T-cell (primary cell): Measurements from ENCODE around the gene APOL6. TPM values are rescaled to one million over a fixed set of nuclear protein-coding genes. Genes with fewer than 3 reads are reported as not detected.

Experiments
- ATAC-seq, 4 experiments: fragments of 200-7000 bp in 3 of 4; fragments of 150-1000 bp in 1 of 4; cut with Tn5 transposase; replicated peaks in 1 of 4; 1 replicate in 3 of 4; 2 replicates in 1 of 4; pipeline ENCODE4 v1.10.0; 2021; ENCODE audit warnings: moderate library complexity in 3 of 4, mild to moderate bottlenecking in 2 of 4, moderate number of reproducible peaks in 1 of 4
- CTCF ChIA-PET, 2 donors: fragments of 300-600 bp; sonication (Branson Sonifier 250); formaldehyde crosslinking; loops; one replicate each; lab custom pipeline; 2022; ENCODE audit warnings: antibody characterized with exemption in 2 of 2; lab: Charles Lee
- POLR2A ChIA-PET, 2 donors: fragments of 300-600 bp; sonication (Branson Sonifier 250); formaldehyde crosslinking; loops; one replicate each; lab custom pipeline; 2022; ENCODE audit warnings: antibody characterized with exemption in 2 of 2; lab: Charles Lee
- DNase-seq, 35 experiments: peaks; one replicate each; pipeline versions ENCODE4 v3.0.0 to v3.0.0-alpha.2; 2013 to 2023
- H3K27ac ChIP-seq: one replicate; pipeline ENCODE4 v1.5.1; 2013; ENCODE audit warnings: low read length
- H3K27me3 ChIP-seq, 2 experiments: replicated peaks in 1 of 2; 1 replicate in 1 of 2; 2 replicates in 1 of 2; pipeline versions ENCODE4 v1.6.1 to v1.7.0; 2013; ENCODE audit warnings: low read length in 1 of 2, mixed read lengths in 1 of 2; ENCODE audit not compliant: control insufficient read depth in 2 of 2, insufficient read depth in 2 of 2; ENCODE audit errors: extremely low read depth in 1 of 2
- H3K36me3 ChIP-seq, 2 donors: 1 replicate in 1 of 2; 2 replicates in 1 of 2; pipeline versions ENCODE4 v1.6.1 to v1.7.0; 2013; ENCODE audit warnings: low read length in 1 of 2; ENCODE audit not compliant: control insufficient read depth in 2 of 2, insufficient read depth in 1 of 2; ENCODE audit errors: extremely low read depth in 1 of 2
- H3K4me1 ChIP-seq, 2 experiments: 1 replicate in 1 of 2; 2 replicates in 1 of 2; pipeline versions ENCODE4 v1.6.1 to v1.7.0; 2013; ENCODE audit warnings: low read length in 2 of 2, mixed read lengths in 1 of 2; ENCODE audit not compliant: insufficient read depth in 2 of 2, control insufficient read depth in 1 of 2; ENCODE audit errors: extremely low read depth in 1 of 2
- H3K4me3 ChIP-seq, 2 donors: 1 replicate in 1 of 2; 2 replicates in 1 of 2; pipeline versions ENCODE4 v1.5.1 to v1.7.0; 2013; ENCODE audit warnings: mild to moderate bottlenecking in 2 of 2, low read length in 1 of 2, moderate library complexity in 1 of 2; ENCODE audit not compliant: control insufficient read depth in 1 of 2; ENCODE audit errors: extremely low read depth in 1 of 2
- H3K9me3 ChIP-seq: 2 replicates; pipeline ENCODE4 v1.7.0; 2013
- H3K27ac Mint-ChIP-seq, 2 donors: one replicate each; pipeline ENCODE4 v1.8.0; 2020 to 2021; ENCODE audit warnings: mild to moderate bottlenecking in 2 of 2, mixed read lengths in 2 of 2
- H3K27me3 Mint-ChIP-seq, 2 donors: one replicate each; pipeline ENCODE4 v1.8.0; 2021 to 2022; ENCODE audit warnings: mixed read lengths in 2 of 2
- H3K36me3 Mint-ChIP-seq: one replicate; pipeline ENCODE4 v1.8.0; 2021; ENCODE audit warnings: mixed read lengths
- H3K4me1 Mint-ChIP-seq, 3 donors: one replicate each; pipeline ENCODE4 v1.8.0; 2020 to 2022; ENCODE audit warnings: mixed read lengths in 3 of 3, mild to moderate bottlenecking in 1 of 3
- H3K4me3 Mint-ChIP-seq, 3 donors: one replicate each; pipeline ENCODE4 v1.8.0; 2020 to 2022; ENCODE audit warnings: mild to moderate bottlenecking in 3 of 3, mixed read lengths in 3 of 3, moderate library complexity in 3 of 3
- H3K9me3 Mint-ChIP-seq, 3 donors: one replicate each; pipeline ENCODE4 v1.8.0; 2020 to 2022; ENCODE audit warnings: mixed read lengths in 3 of 3
- WGBS: methylation state at CpG from one replicate; pipeline ENCODE4 v1.1.5; 2013; ENCODE audit warnings: missing lambda C conversion rate; ENCODE audit not compliant: insufficient coverage; 5-methylcytosine and 5-hydroxymethylcytosine counted together
- total RNA-seq, 35 experiments: library from RNA in 6 of 35; stranded (reverse) in 6 of 35; fragments of 120-200 nt in 1 of 35; gene quantifications; one replicate each; pipeline versions ENCODE4 v1.2.1 to v1.2.4 and lab custom pipeline; 2013 to 2026

APOL6 gene
- total RNA-seq, 5 donors from 2014 or later (not counting 1 experiment from before 2014, with no cell fraction given): 47.5 to 55.7 (median 52.3) TPM

- no peak overlapping the region for H3K27ac Mint-ChIP-seq
- no peaks in the 10 kb centered on the region for H3K36me3 ChIP-seq
- peaks cover 0 to 5% (median 4%) of the 10 kb centered on the region in 3 donors for H3K4me1 Mint-ChIP-seq
Observed at GRCh38 chr22:35609761-35610160, 38.5 kb upstream of the APOL6 start.

GRCh38 chr22:35610741-35611140, 37.5 kb upstream of the APOL6 start:
- Mint-ChIP-seq H3K27ac (no peak overlapping the region), H3K36me3 (no peaks in the 10 kb centered on the region), H3K27me3 (peaks cover 21 to 26% of the 10 kb centered on the region in 2 donors), H3K4me1 (peaks cover 0 to 9% (median 4%) of the 10 kb centered on the region in 3 donors), H3K9me3 (no peaks in the 10 kb centered on the region), H3K4me3 (no peak overlapping the region)
- H3K4me3 ChIP-seq: no peak overlapping the region
- 74% methylated on average over 10 of the region's 10 CpGs for WGBS
- ChIA-PET CTCF (no interaction called here), POLR2A (no interaction called here)
- peaks cover 0 to 43% of the 10 kb centered on the region in 2 experiments for H3K27me3 ChIP-seq
- H3K4me1 ChIP-seq: peaks cover 0 to 8% of the 10 kb centered on the region in 2 experiments
- no peak for DNase-seq
- no peaks in the 10 kb centered on the region for H3K36me3 ChIP-seq
- ATAC-seq: no peak
- no peak overlapping the region for H3K27ac ChIP-seq
- H3K9me3 ChIP-seq: no peaks in the 10 kb centered on the region

More at GRCh38 chr22:35609761-35610160, 38.5 kb upstream of the APOL6 start:
- peaks cover 0 to 46% of the 10 kb centered on the region in 2 experiments for H3K27me3 ChIP-seq
- peaks cover 0 to 5% of the 10 kb centered on the region in 2 experiments for H3K4me1 ChIP-seq
- CTCF ChIA-PET: no interaction called here
- 17% methylated on average over 2 of the region's 4 CpGs for WGBS
- H3K4me3 ChIP-seq: no peak overlapping the region
- Mint-ChIP-seq H3K9me3 (no peaks in the 10 kb centered on the region), H3K27me3 (peaks cover 21 to 26% of the 10 kb centered on the region in 2 donors), H3K36me3 (no peaks in the 10 kb centered on the region), H3K4me3 (no peak overlapping the region)
- POLR2A ChIA-PET: no interaction called here
- no peak for ATAC-seq
- DNase-seq: no peak
- H3K27ac ChIP-seq: no peak overlapping the region
- no peaks in the 10 kb centered on the region for H3K9me3 ChIP-seq

- POLR2A ChIA-PET: interaction anchor here in 1 of 2 donors (0.5 kb wide), 1 partner anchor 16 kb away, joined by 5 read pairs; no protein-coding TSS in a partner anchor
- WGBS: 83% methylated on average over 5 of the region's 6 CpGs
- ATAC-seq: no peak
Observed at GRCh38 chr22:35611200-35611890, 36.9 kb upstream of the APOL6 start.

GRCh38 chr22:35611891-35612576, 36.2 kb upstream of the APOL6 start:
- no peaks in the 10 kb centered on the region for H3K36me3 ChIP-seq
- 48% methylated on average over 7 of the region's 8 CpGs for WGBS
- Mint-ChIP-seq H3K36me3 (no peaks in the 10 kb centered on the region), H3K4me1 (peaks cover 0 to 21% (median 4%) of the 10 kb centered on the region in 3 donors), H3K9me3 (no peaks in the 10 kb centered on the region), H3K27ac (no peak overlapping the region), H3K4me3 (no peak overlapping the region), H3K27me3 (peaks cover 14 to 19% of the 10 kb centered on the region in 2 donors)
- H3K4me1 ChIP-seq: peaks cover 2 to 11% of the 10 kb centered on the region in 2 experiments
- no peak overlapping the region for H3K27ac ChIP-seq
- no peak overlapping the region for H3K4me3 ChIP-seq
- DNase-seq (no peak), ATAC-seq (no peak)
- ChIA-PET POLR2A (interaction anchor here in 1 of 2 donors (0.5 kb wide), 1 partner anchor 15 kb away, joined by 5 read pairs; no protein-coding TSS in a partner anchor), CTCF (interaction anchor here in 1 of 2 donors (0.6 kb wide), 1 partner anchor 753 kb away, joined by 3 read pairs; no protein-coding TSS in a partner anchor)
- H3K27me3 ChIP-seq: peaks cover 0 to 32% of the 10 kb centered on the region in 2 experiments
- H3K9me3 ChIP-seq: no peaks in the 10 kb centered on the region

More at GRCh38 chr22:35611200-35611890, 36.9 kb upstream of the APOL6 start:
- Mint-ChIP-seq H3K4me1 (peaks cover 0 to 15% (median 4%) of the 10 kb centered on the region in 3 donors), H3K36me3 (no peaks in the 10 kb centered on the region), H3K9me3 (no peaks in the 10 kb centered on the region), H3K4me3 (no peak overlapping the region), H3K27ac (no peak overlapping the region), H3K27me3 (peaks cover 18 to 24% of the 10 kb centered on the region in 2 donors)
- Histone ChIP-seq H3K4me1 (peaks cover 1 to 11% of the 10 kb centered on the region in 2 experiments), H3K9me3 (no peaks in the 10 kb centered on the region), H3K4me3 (no peak overlapping the region), H3K27me3 (peaks cover 0 to 37% of the 10 kb centered on the region in 2 experiments), H3K27ac (no peak overlapping the region), H3K36me3 (no peaks in the 10 kb centered on the region)
- CTCF ChIA-PET: interaction anchor here in 1 of 2 donors (0.6 kb wide), 1 partner anchor 754 kb away, joined by 3 read pairs; no protein-coding TSS in a partner anchor
- no peak for DNase-seq

GRCh38 chr22:35612903-35613302, 35.3 kb upstream of the APOL6 start:
- WGBS: 96% methylated on average over 12 of the region's 12 CpGs
- peaks cover 0 to 21% (median 4%) of the 10 kb centered on the region in 3 donors for H3K4me1 Mint-ChIP-seq
- H3K4me3 ChIP-seq: no peak overlapping the region

GRCh38 chr22:35614404-35614803, 33.8 kb upstream of the APOL6 start:
- Histone ChIP-seq H3K4me1 (peaks cover 2 to 11% of the 10 kb centered on the region in 2 experiments), H3K27ac (no peak overlapping the region), H3K9me3 (no peaks in the 10 kb centered on the region), H3K27me3 (peaks cover 0 to 21% of the 10 kb centered on the region in 2 experiments), H3K4me3 (no peak overlapping the region), H3K36me3 (no peaks in the 10 kb centered on the region)
- ChIA-PET CTCF (no interaction called here), POLR2A (no interaction called here)
- Mint-ChIP-seq H3K27ac (no peak overlapping the region), H3K9me3 (no peaks in the 10 kb centered on the region), H3K4me1 (peaks cover 0 to 21% (median 4%) of the 10 kb centered on the region in 3 donors), H3K27me3 (peaks cover 4 to 9% of the 10 kb centered on the region in 2 donors), H3K36me3 (no peaks in the 10 kb centered on the region), H3K4me3 (no peak overlapping the region)
- no peak for ATAC-seq
- no peak for DNase-seq
- 100% methylated on average over 1 of the region's 2 CpGs for WGBS

More at GRCh38 chr22:35612903-35613302, 35.3 kb upstream of the APOL6 start:
- CTCF ChIA-PET: no interaction called here
- no peak for DNase-seq
- no peaks in the 10 kb centered on the region for H3K36me3 ChIP-seq
- H3K27ac ChIP-seq: no peak overlapping the region
- Mint-ChIP-seq H3K27me3 (peaks cover 11 to 12% of the 10 kb centered on the region in 2 donors), H3K36me3 (no peaks in the 10 kb centered on the region), H3K27ac (no peak overlapping the region), H3K4me3 (no peak overlapping the region), H3K9me3 (no peaks in the 10 kb centered on the region)
- H3K4me1 ChIP-seq: peaks cover 2 to 11% of the 10 kb centered on the region in 2 experiments
- no peak for ATAC-seq
- peaks cover 0 to 30% of the 10 kb centered on the region in 2 experiments for H3K27me3 ChIP-seq
- POLR2A ChIA-PET: no interaction called here
- no peaks in the 10 kb centered on the region for H3K9me3 ChIP-seq
